Activated CD4-positive, alpha-beta T cell treated with anti-CD3 and anti-CD28 coated beads for 24 hours (primary cell): ENCODE results near the gene CPNE9.

Experiments used
- DNase-seq, 2 donors: peaks; one replicate each; pipeline ENCODE4 v3.0.0-alpha.2; 2020; ENCODE audit warnings: low read depth in 2 of 2

Gene CPNE9

GRCh38 chr3:9686703-9687102, 16.9 kb upstream of the CPNE9 start:
- DNase-seq: no peak

- DNase-seq: no peak
Measured at GRCh38 chr3:9687514-9687913, 16.1 kb upstream of the CPNE9 start.

GRCh38 chr3:9688961-9689360, 14.7 kb upstream of the CPNE9 start:
- DNase-seq: no peak

GRCh38 chr3:9689757-9690156, 13.9 kb upstream of the CPNE9 start:
- no peak for DNase-seq

GRCh38 chr3:9690451-9691450, 12.9 kb upstream of the CPNE9 start:
- no peak for DNase-seq

- DNase-seq: no peak
Measured at GRCh38 chr3:9691636-9692035, 12.0 kb upstream of the CPNE9 start.

GRCh38 chr3:9692416-9692815, 11.2 kb upstream of the CPNE9 start:
- DNase-seq: no peak

GRCh38 chr3:9695345-9695744, 8.3 kb upstream of the CPNE9 start:
- no peak for DNase-seq

GRCh38 chr3:9695746-9696145, 7.9 kb upstream of the CPNE9 start:
- no peak for DNase-seq

GRCh38 chr3:9696480-9697220, 7.0 kb upstream of the CPNE9 start:
- no peak for DNase-seq

- no peak for DNase-seq
Measured at GRCh38 chr3:9697892-9698291, 5.7 kb upstream of the CPNE9 start.

GRCh38 chr3:9698293-9698692, 5.3 kb upstream of the CPNE9 start:
- no peak for DNase-seq

- DNase-seq: no peak
Measured at GRCh38 chr3:9700536-9700935, 3.1 kb upstream of the CPNE9 start.

- no peak for DNase-seq
Measured at GRCh38 chr3:9701006-9701405, 2.6 kb upstream of the CPNE9 start.

- no peak for DNase-seq
Measured at GRCh38 chr3:9701711-9702110, 1.9 kb upstream of the CPNE9 start.

- DNase-seq: no peak
Measured at GRCh38 chr3:9703240-9703639, 393 bp upstream of the CPNE9 start.

- DNase-seq: peak in 1 of 2 donors; percentile 19
Measured at GRCh38 chr3:9704347-9705322, 1.0 kb downstream of the CPNE9 start.

GRCh38 chr3:9710174-9710739, 6.6 kb downstream of the CPNE9 start:
- DNase-seq: no peak

GRCh38 chr3:9712415-9712814, 8.8 kb downstream of the CPNE9 start:
- no peak for DNase-seq

GRCh38 chr3:9713142-9713541, 9.5 kb downstream of the CPNE9 start:
- no peak for DNase-seq

GRCh38 chr3:9715136-9715535, 11.5 kb downstream of the CPNE9 start:
- DNase-seq: no peak
